Transverse colon (tissue), 4 donors: ENCODE data around the gene AIG1.

Experiments
- CTCF ChIP-seq, 5 experiments: fragments of 200-600 bp in 3 of 5; fragments of 450-650 bp in 2 of 5; sonication (generic) in 3 of 5; IDR thresholded peaks; 1 replicate in 2 of 5; 2 replicates in 3 of 5; pipeline ENCODE4 v1.5.1; 2016 to 2017; ENCODE audit warnings: antibody characterized with exemption in 5 of 5, inconsistent platforms in 3 of 5, mild to moderate bottlenecking in 2 of 5, moderate library complexity in 1 of 5
- EP300 ChIP-seq: sonication (generic); formaldehyde crosslinking; IDR thresholded peaks from one replicate; pipeline ENCODE4 v1.6.1; 2017; ENCODE audit warnings: antibody characterized with exemption, low read depth
- POLR2AphosphoS5 ChIP-seq, 3 donors: sonication (generic); formaldehyde crosslinking; IDR thresholded peaks; one replicate each; pipeline ENCODE4 v1.6.1; 2016; ENCODE audit warnings: antibody characterized with exemption in 3 of 3

GRCh38 chr6:143288923-143289322 is 228.2 kb downstream of the AIG1 start:
- no peak for TF ChIP-seq CTCF (IDR thresholded peaks at IDR 0.05)
- no peak for TF ChIP-seq POLR2AphosphoS5 (IDR thresholded peaks at IDR 0.05)
- TF ChIP-seq EP300: no peak
